Measurements from ENCODE around the gene ATG16L2.

The ATG16L2 gene

GRCh38 chr11:72829178-72829577 is 15.0 kb downstream of the ATG16L2 start:
- no peak for TF ChIP-seq CTCF (IDR thresholded peaks at IDR 0.05; ENCODE audit: low read depth, low read length)
- Histone ChIP-seq H3K27me3 (no peaks in the 10 kb centered on the region), H3K4me1 (peaks cover 4% of the 10 kb centered on the region), H3K36me3 (no peaks in the 10 kb centered on the region), H3K9me3 (no peaks in the 10 kb centered on the region), H3K4me3 (ENCODE audit: low read depth, low read length) (no peak overlapping the region)
- DNase-seq = no peak

GRCh38 chr11:72829884-72830533 is 15.8 kb downstream of the ATG16L2 start:
- DNase-seq = no peak
- no peak for TF ChIP-seq CTCF (IDR thresholded peaks at IDR 0.05; ENCODE audit: low read depth, low read length)
- H3K4me3 ChIP-seq (ENCODE audit: low read depth, low read length) = no peak overlapping the region
- peaks cover 4% of the 10 kb centered on the region for H3K4me1 ChIP-seq
- no peaks in the 10 kb centered on the region for H3K36me3 ChIP-seq
- H3K27me3 ChIP-seq = no peaks in the 10 kb centered on the region
- H3K9me3 ChIP-seq = no peaks in the 10 kb centered on the region

GRCh38 chr11:72831521-72832300 is 17.5 kb downstream of the ATG16L2 start:
- Histone ChIP-seq H3K4me1 (peaks cover 4% of the 10 kb centered on the region), H3K36me3 (no peaks in the 10 kb centered on the region), H3K4me3 (ENCODE audit: low read depth, low read length) (no peak overlapping the region), H3K9me3 (no peaks in the 10 kb centered on the region), H3K27me3 (no peaks in the 10 kb centered on the region)
- peak; percentile 98 for TF ChIP-seq CTCF (IDR thresholded peaks at IDR 0.05; ENCODE audit: low read depth, low read length)
- peak; percentile 90 for DNase-seq

- TF ChIP-seq CTCF (IDR thresholded peaks at IDR 0.05; ENCODE audit: low read depth, low read length) = no peak
- Histone ChIP-seq H3K9me3 (no peaks in the 10 kb centered on the region), H3K4me3 (ENCODE audit: low read depth, low read length) (no peak overlapping the region), H3K36me3 (no peaks in the 10 kb centered on the region), H3K4me1 (peaks cover 4% of the 10 kb centered on the region), H3K27me3 (no peaks in the 10 kb centered on the region)
- no peak for DNase-seq
These were observed 18.3 kb downstream of the ATG16L2 start for GRCh38 chr11:72832301-72833082.

GRCh38 chr11:72833083-72833733 is 19.0 kb downstream of the ATG16L2 start:
- TF ChIP-seq CTCF (IDR thresholded peaks at IDR 0.05; ENCODE audit: low read depth, low read length) = no peak
- H3K27me3 ChIP-seq = no peaks in the 10 kb centered on the region
- H3K4me3 ChIP-seq (ENCODE audit: low read depth, low read length) = no peak overlapping the region
- no peak for DNase-seq
- H3K36me3 ChIP-seq = no peaks in the 10 kb centered on the region
- no peaks in the 10 kb centered on the region for H3K9me3 ChIP-seq
- H3K4me1 ChIP-seq = peaks cover 4% of the 10 kb centered on the region
